Spleen (tissue), 7 donors: ENCODE results near the gene IL17F.

ENCODE experiments used
- POLR2A ChIP-seq, 3 donors: fragments of 450-650 bp; IDR thresholded peaks; one replicate each; pipeline ENCODE4 v1.5.1; 2017; ENCODE audit warnings: antibody characterized with exemption in 3 of 3, mild to moderate bottlenecking in 1 of 3
- TF ChIP-seq, protein P1 (sequence below), 11 experiments: fragments of 200-600 bp in 7 of 11; fragments of 450-650 bp in 4 of 11; sonication (generic) in 4 of 11; IDR thresholded peaks in 8 of 11; conservative IDR thresholded peaks in 3 of 11; 1 replicate in 7 of 11; 2 replicates in 4 of 11; pipeline versions ENCODE4 v1.4.0 to v1.8.0; 2016 to 2021; ENCODE audit warnings: antibody characterized with exemption in 11 of 11, inconsistent platforms in 4 of 11, mild to moderate bottlenecking in 1 of 11
- donor health status: DM: no; HTN: no; CAD: no; lungs with moderate emphysema.
- donor health status: DM: no; HTN: no; CAD: no.
- donor health status: DM: no; HTN: no; CAD: no.

DNA sequence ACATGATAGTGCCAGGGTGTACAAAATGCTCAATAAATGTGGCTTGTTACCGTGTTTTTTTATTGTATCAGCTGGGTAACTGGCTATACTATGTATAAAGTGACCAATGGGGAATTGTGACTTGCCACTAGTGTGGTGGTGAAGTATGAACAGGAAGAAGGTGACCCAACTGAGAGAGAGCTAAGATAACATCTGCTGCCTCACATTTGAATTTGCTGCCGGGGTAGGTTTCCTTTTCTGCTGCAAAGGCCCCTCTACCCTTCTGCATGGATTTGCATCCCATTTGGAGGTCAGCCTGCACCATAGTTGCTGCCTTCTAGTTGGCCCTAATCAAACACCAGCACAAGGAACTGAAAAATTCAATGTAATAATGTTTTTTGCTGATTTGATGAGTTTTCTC, 34.1 kb downstream of the IL17F start:
- TF ChIP-seq POLR2A (IDR thresholded peaks at IDR 0.05) = no peak
- TF ChIP-seq, protein P1, sequence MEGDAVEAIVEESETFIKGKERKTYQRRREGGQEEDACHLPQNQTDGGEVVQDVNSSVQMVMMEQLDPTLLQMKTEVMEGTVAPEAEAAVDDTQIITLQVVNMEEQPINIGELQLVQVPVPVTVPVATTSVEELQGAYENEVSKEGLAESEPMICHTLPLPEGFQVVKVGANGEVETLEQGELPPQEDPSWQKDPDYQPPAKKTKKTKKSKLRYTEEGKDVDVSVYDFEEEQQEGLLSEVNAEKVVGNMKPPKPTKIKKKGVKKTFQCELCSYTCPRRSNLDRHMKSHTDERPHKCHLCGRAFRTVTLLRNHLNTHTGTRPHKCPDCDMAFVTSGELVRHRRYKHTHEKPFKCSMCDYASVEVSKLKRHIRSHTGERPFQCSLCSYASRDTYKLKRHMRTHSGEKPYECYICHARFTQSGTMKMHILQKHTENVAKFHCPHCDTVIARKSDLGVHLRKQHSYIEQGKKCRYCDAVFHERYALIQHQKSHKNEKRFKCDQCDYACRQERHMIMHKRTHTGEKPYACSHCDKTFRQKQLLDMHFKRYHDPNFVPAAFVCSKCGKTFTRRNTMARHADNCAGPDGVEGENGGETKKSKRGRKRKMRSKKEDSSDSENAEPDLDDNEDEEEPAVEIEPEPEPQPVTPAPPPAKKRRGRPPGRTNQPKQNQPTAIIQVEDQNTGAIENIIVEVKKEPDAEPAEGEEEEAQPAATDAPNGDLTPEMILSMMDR (IDR thresholded peaks at IDR 0.05 in 8 of 11, conservative IDR thresholded peaks at IDR 0.05 in 3 of 11) = no peak
